ENCODE results near the gene RCL1. TPM values are rescaled to one million over a fixed set of nuclear protein-coding genes. Genes with fewer than 3 reads are reported as not detected.

RCL1 gene
- polyA plus RNA-seq, 2 of the 4 experiments (the other 2 are of a cell fraction) = 25.5 to 27.5 TPM

GRCh38 chr9:4860383-4860782, 67.6 kb downstream of the RCL1 start:
- TF ChIP-seq JUN (IDR thresholded peaks at IDR 0.05) (no peak), TFCP2L1 (CRISPR knock-in tag; IDR thresholded peaks at IDR 0.05) (no peak), SMC3 (IDR thresholded peaks at IDR 0.05) (no peak), EHMT2 (IDR thresholded peaks at IDR 0.05; ENCODE audit: low read depth) (no peak)
- ChIA-PET POLR2A (no interaction called here), CTCF (interaction anchor here (1.0 to 2.9 kb wide), 3 partner anchors 9 to 98 kb away, joined by 3 to 11 read pairs (median 4); no protein-coding TSS in a partner anchor)

DNA sequence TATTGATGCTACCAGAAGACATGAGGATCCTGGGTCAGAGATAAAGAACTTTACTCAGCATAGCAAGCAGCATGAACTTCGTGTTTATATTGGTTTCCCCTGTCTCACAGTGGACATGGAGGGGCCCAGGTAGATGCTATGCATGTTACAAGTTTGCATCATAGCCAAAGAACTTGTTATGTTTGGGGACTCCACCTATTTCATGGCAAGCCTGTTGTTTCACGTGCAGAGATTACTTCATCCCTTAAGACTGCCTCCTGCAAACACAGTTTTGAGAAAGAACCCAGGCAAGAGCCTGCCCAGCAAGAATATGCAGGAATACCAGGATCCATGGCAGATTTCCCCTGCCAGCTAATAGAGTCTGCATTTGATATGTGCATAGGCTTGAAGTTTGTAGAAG, 68.4 kb downstream of the RCL1 start:
- TF ChIP-seq HOXA7 (CRISPR knock-in tag; IDR thresholded peaks at IDR 0.05) (no peak), SREBF2 (IDR thresholded peaks at IDR 0.05) (no peak), CHD2 (IDR thresholded peaks at IDR 0.05; ENCODE audit: low read length, partially characterized antibody) (no peak), BHLHE40 (IDR thresholded peaks at IDR 0.05; ENCODE audit: low read depth, low read length) (no peak), FOSB (CRISPR knock-in tag; IDR thresholded peaks at IDR 0.05) (no peak), EHMT2 (IDR thresholded peaks at IDR 0.05; ENCODE audit: low read depth) (no peak)
- TF ChIP-seq, protein P1, sequence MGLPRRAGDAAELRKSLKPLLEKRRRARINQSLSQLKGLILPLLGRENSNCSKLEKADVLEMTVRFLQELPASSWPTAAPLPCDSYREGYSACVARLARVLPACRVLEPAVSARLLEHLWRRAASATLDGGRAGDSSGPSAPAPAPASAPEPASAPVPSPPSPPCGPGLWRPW (IDR thresholded peaks at IDR 0.05) = no peak
- Histone ChIP-seq H3K4me1 (no peaks in the 10 kb centered on the region), H3K4me3 (no peak overlapping the region), H3K4me2 (no peak overlapping the region), H3K9me3 (no peaks in the 10 kb centered on the region), H3K27ac (no peak overlapping the region)
- ChIA-PET POLR2A (no interaction called here), CTCF (interaction anchor here (0.9 to 2.9 kb wide), 3 partner anchors 10 to 99 kb away, joined by 4 to 11 read pairs (median 4); no protein-coding TSS in a partner anchor)
- ATAC-seq = no peak
- 98% methylated on average over 2 of the region's 2 CpGs for WGBS (ENCODE audit: missing lambda C conversion rate)
- DNase-seq (ENCODE audit: low read depth in 1 of 2, low spot score in 1 of 2) = no peak
- no peak for FAIRE-seq

More at GRCh38 chr9:4860383-4860782, 67.6 kb downstream of the RCL1 start:
- H3K4me1 ChIP-seq = no peaks in the 10 kb centered on the region
- FAIRE-seq (no peak), DNase-seq (ENCODE audit: low read depth in 1 of 2, low spot score in 1 of 2) (no peak), ATAC-seq (no peak)
- H3K4me2 ChIP-seq = no peak overlapping the region
- WGBS (ENCODE audit: missing lambda C conversion rate) = 42% methylated on average over 2 of the region's 2 CpGs
- H3K27ac ChIP-seq = no peak overlapping the region
- H3K4me3 ChIP-seq = no peak overlapping the region
- no peaks in the 10 kb centered on the region for H3K9me3 ChIP-seq

DNA sequence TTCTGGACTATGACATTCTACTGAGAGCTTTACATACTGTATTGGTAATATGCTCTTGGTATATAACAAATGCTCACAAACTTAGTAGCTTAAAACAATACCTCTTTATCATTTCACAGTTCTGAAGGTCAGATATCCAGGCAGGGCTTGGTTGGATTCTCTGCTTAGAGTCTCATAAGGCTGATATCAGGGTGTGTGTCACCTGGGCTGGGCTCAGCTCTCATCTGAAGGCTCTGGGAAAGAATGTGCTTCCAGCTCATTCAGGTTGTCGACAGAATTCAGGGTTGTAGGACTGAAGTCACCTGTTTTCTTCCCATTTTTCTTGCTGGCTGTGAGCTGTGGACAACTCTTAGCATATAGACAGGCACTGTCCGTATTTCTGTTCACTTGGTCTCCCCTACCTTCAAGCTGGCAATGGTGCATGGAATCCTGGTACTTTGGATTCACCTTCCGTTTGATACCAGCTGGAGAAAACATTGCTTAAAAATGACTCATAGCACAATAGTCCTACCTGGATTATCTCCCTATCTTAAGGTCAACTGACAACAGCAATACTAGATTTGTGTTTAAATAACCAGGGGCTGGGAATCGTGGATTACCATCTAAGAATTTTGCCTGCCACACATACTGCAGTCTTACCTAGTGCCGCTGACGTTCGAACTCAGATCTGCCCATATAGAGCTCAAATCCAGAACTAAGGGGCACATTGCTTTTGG, 69.2 kb downstream of the RCL1 start:
- 83% methylated on average over 7 of the region's 7 CpGs for WGBS (ENCODE audit: missing lambda C conversion rate)
- no peak for FAIRE-seq
- TF ChIP-seq POLR2AphosphoS2 (conservative IDR thresholded peaks at IDR 0.05; ENCODE audit: low read length) (no peak), MAX (IDR thresholded peaks at IDR 0.05) (no peak), RFX5 (IDR thresholded peaks at IDR 0.05) (no peak), RAD21 (conservative IDR thresholded peaks at IDR 0.05 in 1 of 2, IDR thresholded peaks at IDR 0.05 in 1 of 2) (no peak), BCL3 (IDR thresholded peaks at IDR 0.05) (no peak), MAZ (IDR thresholded peaks at IDR 0.05; ENCODE audit: borderline replicate concordance, low read depth, low read length) (no peak), EP300 (IDR thresholded peaks at IDR 0.05) (no peak), HOXA7 (CRISPR knock-in tag; IDR thresholded peaks at IDR 0.05) (no peak), NR3C1 (IDR thresholded peaks at IDR 0.05) (no peak), KDM1A (IDR thresholded peaks at IDR 0.05; ENCODE audit: low read depth) (no peak), SREBF2 (IDR thresholded peaks at IDR 0.05) (no peak), ZC3H11A (IDR thresholded peaks at IDR 0.05) (no peak), RCOR1 (IDR thresholded peaks at IDR 0.05; ENCODE audit: low read depth, low read length) (no peak), CEBPB (IDR thresholded peaks at IDR 0.05) (no peak)
- no peak overlapping the region for H3K27ac ChIP-seq
- H3K9me3 ChIP-seq = no peaks in the 10 kb centered on the region
- H3K4me2 ChIP-seq = no peak overlapping the region
- POLR2A ChIA-PET = no interaction called here
- H3K4me3 ChIP-seq = no peak overlapping the region
- no peak for ATAC-seq
- H3K4me1 ChIP-seq = no peaks in the 10 kb centered on the region
- no peak for DNase-seq (ENCODE audit: low read depth in 1 of 2, low spot score in 1 of 2)
- CTCF ChIA-PET = interaction anchor here (0.9 to 2.9 kb wide), 4 partner anchors 10 to 126 kb away, joined by 4 to 11 read pairs (median 4); no protein-coding TSS in a partner anchor
